ENCODE data around the gene NRIP1. TPM values are rescaled to one million over a fixed set of nuclear protein-coding genes. Genes with fewer than 3 reads are reported as not detected.
"Not testable (repeated sequence)": the region's sequence is repeated elsewhere in the genome, so short reads cannot be mapped to it uniquely, and the experiment has no call there.

NRIP1 gene
- total RNA-seq, 1 donor from 2014 or later = 11.6 TPM

- intact Hi-C loops (cut with micrococcal nuclease) = no loop called here
These were observed 82.5 kb downstream of the NRIP1 start for GRCh38 chr21:14982336-14982735.

GRCh38 chr21:14981246-14981645 is 83.6 kb downstream of the NRIP1 start:
- intact Hi-C loops (cut with micrococcal nuclease) = no loop called here

- intact Hi-C loops (cut with micrococcal nuclease) = no loop called here
These were observed 85.5 kb downstream of the NRIP1 start for GRCh38 chr21:14979264-14979663.

GRCh38 chr21:14977814-14978213 is 87.0 kb downstream of the NRIP1 start:
- intact Hi-C loops (cut with micrococcal nuclease) = no loop called here

GRCh38 chr21:14975136-14975919 is 89.5 kb downstream of the NRIP1 start:
- intact Hi-C loops (cut with micrococcal nuclease) = no loop called here

GRCh38 chr21:14972678-14973077 is 92.1 kb downstream of the NRIP1 start:
- intact Hi-C loops (cut with micrococcal nuclease) = no loop called here

- intact Hi-C loops (cut with micrococcal nuclease) = no loop called here
These were observed 96.0 kb downstream of the NRIP1 start for GRCh38 chr21:14968821-14969220.

GRCh38 chr21:14968029-14968428 is 96.8 kb downstream of the NRIP1 start:
- intact Hi-C loops (cut with micrococcal nuclease) = no loop called here

GRCh38 chr21:14964621-14965020 is 100.2 kb downstream of the NRIP1 start:
- intact Hi-C loops (cut with micrococcal nuclease) = no loop called here

- intact Hi-C loops (cut with micrococcal nuclease) = no loop called here
These were observed 102.6 kb downstream of the NRIP1 start for GRCh38 chr21:14962217-14962616.

GRCh38 chr21:14961502-14961901 is 103.3 kb downstream of the NRIP1 start:
- intact Hi-C loops (cut with micrococcal nuclease) = no loop called here

- intact Hi-C loops (cut with micrococcal nuclease) = no loop called here
These were observed 105.5 kb downstream of the NRIP1 start for GRCh38 chr21:14959343-14959742.

- intact Hi-C loops (cut with micrococcal nuclease) = no loop called here
These were observed 107.0 kb downstream of the NRIP1 start for GRCh38 chr21:14957836-14958235.

- intact Hi-C loops (cut with micrococcal nuclease) = no loop called here
These were observed 108.0 kb downstream of the NRIP1 start for GRCh38 chr21:14956807-14957206.

GRCh38 chr21:14955936-14956520 is 108.8 kb downstream of the NRIP1 start:
- intact Hi-C loops (cut with micrococcal nuclease) = no loop called here

- intact Hi-C loops (cut with micrococcal nuclease) = no loop called here
These were observed 111.9 kb downstream of the NRIP1 start for GRCh38 chr21:14952916-14953315.

GRCh38 chr21:14949603-14950002 is 115.2 kb downstream of the NRIP1 start:
- intact Hi-C loops (cut with micrococcal nuclease) = no loop called here

GRCh38 chr21:14947613-14948160 is 117.1 kb downstream of the NRIP1 start:
- intact Hi-C loops (cut with micrococcal nuclease) = no loop called here

GRCh38 chr21:14945176-14945575 is 119.6 kb downstream of the NRIP1 start:
- intact Hi-C loops (cut with micrococcal nuclease) = no loop called here

GRCh38 chr21:14943616-14944015 is 121.2 kb downstream of the NRIP1 start:
- intact Hi-C loops (cut with micrococcal nuclease) = no loop called here

GRCh38 chr21:14942801-14943490 is 121.9 kb downstream of the NRIP1 start:
- intact Hi-C loops (cut with micrococcal nuclease) = no loop called here

- intact Hi-C loops (cut with micrococcal nuclease) = not testable (repeated sequence)
These were observed 137.5 kb downstream of the NRIP1 start for GRCh38 chr21:14927324-14927723.

All from T-helper 1 cell treated with Interleukin-12 subunit alpha and Interleukin-12 subunit beta and Interleukin-4 antibody, amounts not matched to agents 30 ng/mL and 1 ng/mL, for 36 hours (primary cell).